Left ventricle myocardium superior (tissue), 1 donor: ENCODE results near the gene CAMSAP3. TPM values are rescaled to one million over a fixed set of nuclear protein-coding genes. Genes with fewer than 3 reads are reported as not detected.
"Not testable (repeated sequence)": the region's sequence is repeated elsewhere in the genome, so short reads cannot be mapped to it uniquely, and the experiment has no call there.

Experiments used
- ATAC-seq: fragments of 200-7000 bp; cut with Tn5 transposase; one replicate; pipeline ENCODE4 v1.9.1; 2020; ENCODE audit warnings: mild to moderate bottlenecking, moderate library complexity
- DNase-seq: peaks from one replicate; pipeline ENCODE4 v3.0.0-alpha.2; 2020
- intact Hi-C: fragments of 100-400 bp; cut with micrococcal nuclease; formaldehyde crosslinking; loops from one replicate; pipeline ENCODE4 v1.11.0; 2022
- total RNA-seq: library from RNA; stranded (reverse); fragmentation: NEBNext Ultra II Directional; extraction: Animal tissue kit (Norgen Biotek cat#: 25700); gene quantifications from one replicate; pipeline ENCODE4 v1.2.1, GENCODE V29; 2021
- donor health status: DM: no; HTN: yes; CAD: no; lungs with severe emphysema.

CAMSAP3 gene
- total RNA-seq, 1 donor from 2014 or later = 2.6 TPM

GRCh38 chr19:7570761-7571160 lies 24.9 kb upstream of the CAMSAP3 start:
- intact Hi-C loops = no loop called here
- DNase-seq (no peak), ATAC-seq (no peak)

- no peak for ATAC-seq
- DNase-seq = no peak
- intact Hi-C loops = no loop called here
Measured at GRCh38 chr19:7575434-7576040, 20.1 kb upstream of the CAMSAP3 start.

- ATAC-seq, intact Hi-C loops, DNase-seq: not testable (repeated sequence)
Measured at GRCh38 chr19:7577422-7577821, 18.2 kb upstream of the CAMSAP3 start.

DNA sequence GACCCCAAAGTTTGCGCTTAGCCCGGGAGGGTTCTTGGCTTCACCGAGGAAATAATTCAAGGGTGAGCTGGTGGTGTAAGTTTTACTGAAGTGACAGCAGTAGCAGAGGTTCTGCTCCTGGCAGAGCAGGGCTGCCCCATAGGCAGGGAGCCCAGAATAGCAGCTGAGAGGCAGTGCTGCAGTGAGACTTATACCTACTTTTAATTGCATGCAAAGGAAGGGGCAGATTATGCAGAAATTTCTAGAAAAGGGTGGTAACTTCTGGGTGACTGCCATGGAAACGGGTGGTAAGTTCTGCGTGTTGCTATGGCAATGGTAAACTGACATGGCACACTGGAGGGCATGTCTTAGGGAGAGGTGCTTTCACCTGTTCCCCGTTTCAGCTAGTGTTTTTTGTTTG lies 17.5 kb upstream of the CAMSAP3 start:
- no peak for ATAC-seq
- DNase-seq = no peak
- intact Hi-C loops = no loop called here

GRCh38 chr19:7579182-7579581 lies 16.5 kb upstream of the CAMSAP3 start:
- intact Hi-C loops = no loop called here
- DNase-seq (no peak), ATAC-seq (no peak)

DNA sequence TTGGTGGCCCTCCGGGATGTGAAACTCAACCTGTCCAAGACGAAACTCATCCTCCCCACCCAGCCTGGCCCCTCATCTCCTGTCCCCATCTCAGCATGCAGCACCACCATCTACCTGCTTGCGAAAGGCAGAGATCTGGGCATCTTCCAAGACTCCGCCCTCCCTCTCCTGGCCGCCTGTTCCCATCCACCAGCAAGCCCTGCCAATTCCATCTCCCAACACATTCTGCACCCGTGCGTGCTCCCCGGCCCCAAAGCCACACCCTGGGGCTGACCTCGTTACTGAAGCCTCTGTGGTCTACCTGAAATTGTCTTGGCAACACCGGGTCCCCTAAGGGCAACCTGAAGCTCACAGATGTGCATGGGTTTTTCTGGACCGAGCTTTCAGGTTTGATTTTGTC lies 13.2 kb upstream of the CAMSAP3 start:
- DNase-seq = no peak
- intact Hi-C loops = no loop called here
- no peak for ATAC-seq

GRCh38 chr19:7589822-7590221 lies 5.8 kb upstream of the CAMSAP3 start:
- no peak for ATAC-seq
- intact Hi-C loops = no loop called here
- DNase-seq = no peak

DNA sequence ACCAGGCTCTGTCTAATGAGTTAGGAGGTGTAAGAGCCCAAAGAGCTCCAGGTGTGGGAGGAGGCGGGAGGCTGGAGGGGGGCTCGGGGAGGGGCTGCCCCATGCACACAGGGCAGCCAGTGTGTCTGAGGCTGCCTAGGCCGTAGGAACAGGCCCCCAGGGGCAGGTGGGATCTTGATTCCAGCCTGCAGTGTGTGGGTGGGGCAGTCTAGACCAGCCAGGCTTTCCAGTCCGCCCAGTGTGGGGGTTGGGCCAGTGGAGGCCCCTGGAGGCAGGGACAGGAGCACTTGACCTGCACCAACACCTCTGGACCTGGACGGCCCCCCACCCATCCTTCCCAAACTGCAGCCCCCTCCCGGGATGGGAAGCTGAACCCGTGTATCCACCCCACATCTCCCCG lies 5.4 kb upstream of the CAMSAP3 start:
- intact Hi-C loops = no loop called here
- no peak for DNase-seq
- no peak for ATAC-seq

DNA sequence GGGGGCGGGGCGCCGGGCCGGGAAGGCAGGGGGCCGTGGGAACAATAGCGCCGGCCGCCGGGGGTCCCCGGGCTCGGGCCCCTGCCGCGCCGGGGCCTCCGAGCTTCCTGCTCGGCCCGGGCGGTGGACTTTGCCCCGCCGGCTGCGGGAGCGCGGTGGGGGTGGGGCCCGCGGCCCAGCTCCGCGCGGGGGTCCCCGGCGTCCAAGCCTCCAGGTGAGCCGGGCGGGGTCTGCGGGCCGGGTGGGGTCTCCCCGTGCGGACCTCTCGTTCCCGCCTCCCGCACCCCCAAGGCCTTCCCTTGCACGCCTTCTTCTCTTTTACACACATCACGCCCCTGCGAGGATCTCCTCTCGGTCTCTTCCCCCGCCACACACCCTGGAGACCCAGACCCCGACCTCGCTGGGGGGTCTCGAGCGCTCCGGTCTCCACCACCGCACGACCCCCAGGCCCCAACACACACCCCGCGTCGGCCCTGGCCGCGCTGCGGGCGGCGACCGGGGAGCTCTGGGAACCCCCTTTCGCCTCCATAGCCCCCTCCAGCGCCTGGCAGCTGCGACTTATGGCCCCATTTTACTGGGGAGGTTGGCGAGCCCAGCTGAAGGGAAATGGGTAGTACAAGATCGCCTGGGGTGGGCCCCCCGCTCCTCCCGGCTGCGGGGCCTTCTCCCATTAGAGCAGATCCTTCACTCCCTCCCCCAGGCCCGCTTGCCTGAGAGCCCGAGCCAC lies 711 bp downstream of the CAMSAP3 start:
- ATAC-seq = no peak

DNA sequence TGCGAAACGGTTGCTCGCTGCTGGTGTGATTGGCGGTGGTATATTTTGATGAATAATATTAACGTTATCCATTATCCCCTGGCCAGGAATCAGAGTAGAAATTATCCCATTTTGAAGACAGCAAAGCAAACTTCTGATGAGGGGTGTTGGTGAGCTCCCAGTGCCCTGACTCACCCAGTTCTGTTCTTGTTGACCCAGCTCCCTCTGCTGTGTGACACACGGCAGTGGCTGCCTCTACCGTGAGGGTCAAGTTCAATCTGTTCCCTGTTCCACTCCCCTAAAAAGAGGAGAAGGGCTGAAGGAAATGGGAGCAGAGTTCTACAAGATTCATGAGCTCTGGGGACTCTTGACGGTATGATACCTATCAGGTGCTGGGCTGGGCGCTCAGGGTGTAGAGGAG lies 2.0 kb downstream of the CAMSAP3 start:
- intact Hi-C loops = no loop called here
- ATAC-seq (no peak), DNase-seq (no peak)

More for the DNA sequence above, 711 bp downstream of the CAMSAP3 start:
- intact Hi-C loops = no loop called here
- no peak for DNase-seq

- DNase-seq = no peak
Measured at GRCh38 chr19:7598180-7598579, 2.5 kb downstream of the CAMSAP3 start.

GRCh38 chr19:7600721-7601120 lies 5.1 kb downstream of the CAMSAP3 start:
- intact Hi-C loops = no loop called here
- DNase-seq = no peak
- ATAC-seq = no peak

More at GRCh38 chr19:7598180-7598579, 2.5 kb downstream of the CAMSAP3 start:
- ATAC-seq = no peak
- intact Hi-C loops = no loop called here

- intact Hi-C loops = no loop called here
- no peak for ATAC-seq
- DNase-seq = no peak
Measured at GRCh38 chr19:7602240-7602934, 6.7 kb downstream of the CAMSAP3 start.

DNA sequence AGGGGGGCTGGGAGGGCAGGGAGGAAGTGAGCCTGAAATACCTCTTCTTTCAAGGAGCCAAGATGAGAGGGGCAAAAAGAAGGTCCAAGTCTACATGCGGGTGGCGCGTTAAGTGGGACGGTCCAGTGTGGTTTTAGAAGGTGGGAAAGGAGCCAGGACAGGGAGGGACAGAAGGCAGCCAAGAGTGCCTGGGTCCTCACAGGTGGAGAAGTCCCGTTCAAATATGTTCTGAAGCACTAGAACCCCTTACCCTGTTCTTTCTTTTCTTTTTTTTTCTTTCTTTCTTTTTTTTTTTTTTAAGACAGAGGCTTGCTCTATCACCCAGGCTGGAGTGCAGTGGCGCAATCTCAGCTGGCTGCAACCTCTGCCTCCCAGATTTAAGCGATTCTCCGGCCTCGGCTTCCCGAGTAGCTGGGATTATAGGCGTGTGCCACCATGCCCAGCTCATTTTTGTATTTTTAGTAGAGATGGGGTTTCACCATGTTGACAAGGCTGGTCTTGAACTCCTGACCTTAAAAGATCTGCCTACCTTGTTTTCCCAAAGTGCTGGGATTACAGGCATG lies 7.4 kb downstream of the CAMSAP3 start:
- DNase-seq = no peak
- intact Hi-C loops = no loop called here
- ATAC-seq = no peak

- intact Hi-C loops = no loop called here
- ATAC-seq = no peak
- DNase-seq = no peak
Measured at GRCh38 chr19:7603919-7604318, 8.3 kb downstream of the CAMSAP3 start.

GRCh38 chr19:7605490-7606222 lies 10.0 kb downstream of the CAMSAP3 start:
- ATAC-seq = no peak
- intact Hi-C loops = no loop called here
- no peak for DNase-seq

GRCh38 chr19:7606289-7606688 lies 10.6 kb downstream of the CAMSAP3 start:
- intact Hi-C loops = no loop called here
- ATAC-seq (no peak), DNase-seq (no peak)

DNA sequence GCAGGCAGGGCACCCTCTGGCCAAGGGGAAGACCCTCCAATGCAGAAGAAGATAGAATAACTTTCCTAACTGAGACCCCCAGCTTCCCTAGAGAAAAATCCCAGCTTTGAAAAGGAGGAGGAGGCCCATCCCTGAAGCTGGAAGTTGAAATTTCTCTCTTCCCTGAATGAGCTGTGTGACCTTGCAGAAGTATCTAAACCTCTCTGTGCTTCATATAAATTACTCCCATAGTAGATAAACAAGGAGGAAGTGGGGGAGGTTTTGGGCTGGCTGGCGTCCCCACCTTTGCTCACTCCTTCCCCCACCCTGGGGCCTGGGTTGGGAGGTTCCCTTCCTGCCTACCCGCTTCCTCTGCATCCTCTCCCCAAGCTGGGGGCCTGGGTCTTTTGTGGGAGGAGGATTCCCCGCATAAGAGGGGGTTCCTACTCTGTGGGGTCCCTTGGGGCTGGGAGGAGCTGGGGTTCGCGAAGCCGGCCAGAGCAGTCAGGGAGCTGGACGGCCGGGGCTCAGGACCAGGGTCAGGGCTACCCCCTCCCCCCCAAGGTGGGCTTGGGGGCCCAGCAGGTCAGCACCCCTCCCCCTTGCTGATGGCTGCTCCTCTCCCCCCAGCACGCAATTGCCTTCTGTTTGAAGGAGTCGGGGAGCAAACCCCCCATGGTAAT lies 11.7 kb downstream of the CAMSAP3 start:
- DNase-seq = no peak
- intact Hi-C loops = no loop called here
- ATAC-seq = no peak
